H9 (cell line): ENCODE results near the gene GNL1. TPM values are rescaled to one million over a fixed set of nuclear protein-coding genes. Genes with fewer than 3 reads are reported as not detected.

Experiments
- DNase-seq: peaks from one replicate; pipeline ENCODE4 v3.0.0-alpha.2; 2017
- H2AFZ ChIP-seq: one replicate; pipeline ENCODE4 v1.6.1; 2013; ENCODE audit warnings: mild to moderate bottlenecking, low read length, control low read depth, moderate library complexity
- H2AK5ac ChIP-seq: 2 replicates; pipeline ENCODE4 v1.6.1; 2013; ENCODE audit warnings: low read length, control low read depth, mixed read lengths; ENCODE audit not compliant: insufficient read length
- H2BK120ac ChIP-seq: one replicate; pipeline ENCODE4 v1.6.1; 2013; ENCODE audit warnings: low read depth, mild to moderate bottlenecking, low read length, control low read depth, inconsistent platforms; ENCODE audit not compliant: poor library complexity, severe bottlenecking
- H2BK12ac ChIP-seq: 2 replicates; pipeline ENCODE4 v1.6.1; 2013; ENCODE audit warnings: low read length, control low read depth, mixed read lengths, low read depth; ENCODE audit not compliant: insufficient read length
- H2BK15ac ChIP-seq: 2 replicates; pipeline ENCODE4 v1.6.1; 2013; ENCODE audit warnings: low read depth, low read length, control low read depth
- H2BK20ac ChIP-seq: one replicate; pipeline ENCODE4 v1.6.1; 2013; ENCODE audit warnings: low read depth, mild to moderate bottlenecking, low read length, control low read depth, inconsistent platforms; ENCODE audit not compliant: poor library complexity, severe bottlenecking
- H2BK5ac ChIP-seq: 2 replicates; pipeline ENCODE4 v1.6.1; 2013; ENCODE audit warnings: low read length, control low read depth, mixed read lengths; ENCODE audit not compliant: insufficient read length
- H3K14ac ChIP-seq: 2 replicates; pipeline ENCODE4 v1.6.1; 2013; ENCODE audit warnings: low read length, control low read depth; ENCODE audit not compliant: insufficient read depth
- H3K18ac ChIP-seq: 2 replicates; pipeline ENCODE4 v1.6.1; 2013; ENCODE audit warnings: low read depth, mild to moderate bottlenecking, mixed read lengths, low read length, control low read depth; ENCODE audit not compliant: insufficient read length
- H3K23ac ChIP-seq: 2 replicates; pipeline ENCODE4 v1.6.1; 2013; ENCODE audit warnings: low read length, control low read depth, mixed read lengths, low read depth; ENCODE audit not compliant: insufficient read length
- H3K23me2 ChIP-seq: 2 replicates; pipeline ENCODE4 v1.6.1; 2013; ENCODE audit warnings: low read depth, mild to moderate bottlenecking, mixed read lengths, low read length, control low read depth; ENCODE audit not compliant: insufficient read length, poor library complexity, severe bottlenecking
- H3K27ac ChIP-seq: 2 replicates; pipeline ENCODE4 v1.5.1; 2013; ENCODE audit warnings: low read length, control low read depth, mixed read lengths, low read depth; ENCODE audit not compliant: insufficient read length
- H3K27me3 ChIP-seq: 2 replicates; pipeline ENCODE4 v1.6.1; 2013; ENCODE audit warnings: low read length, control low read depth, inconsistent platforms; ENCODE audit not compliant: insufficient read depth
- H3K4ac ChIP-seq: 2 replicates; pipeline ENCODE4 v1.6.1; 2013; ENCODE audit warnings: low read depth, mild to moderate bottlenecking, control low read depth, inconsistent platforms, low read length, moderate library complexity
- H3K4me1 ChIP-seq: 2 replicates; pipeline ENCODE4 v1.6.1; 2013; ENCODE audit warnings: low read length, control low read depth, inconsistent platforms; ENCODE audit not compliant: insufficient read depth
- H3K4me2 ChIP-seq: 2 replicates; pipeline ENCODE4 v1.6.1; 2013; ENCODE audit warnings: low read length, control low read depth, mixed read lengths; ENCODE audit not compliant: insufficient read length, insufficient read depth
- H3K56ac ChIP-seq: 2 replicates; pipeline ENCODE4 v1.6.1; 2013; ENCODE audit warnings: low read depth, mild to moderate bottlenecking, mixed read lengths, low read length, control low read depth; ENCODE audit not compliant: insufficient read length
- H3K79me1 ChIP-seq: 2 replicates; pipeline ENCODE4 v1.6.1; 2013; ENCODE audit warnings: low read depth, mild to moderate bottlenecking, moderate library complexity, low read length, control low read depth, inconsistent platforms; ENCODE audit not compliant: insufficient read depth, poor library complexity, severe bottlenecking
- H3K79me2 ChIP-seq: 2 replicates; pipeline ENCODE4 v1.6.1; 2013; ENCODE audit warnings: low read length, control low read depth, inconsistent platforms; ENCODE audit not compliant: insufficient read depth
- H3K9ac ChIP-seq: 2 replicates; pipeline ENCODE4 v1.6.1; 2013; ENCODE audit warnings: low read length, control low read depth, mixed read lengths; ENCODE audit not compliant: insufficient read length; ENCODE audit errors: extremely low read depth
- H3K9me3 ChIP-seq: one replicate; pipeline ENCODE4 v1.6.1; 2013; ENCODE audit warnings: low read depth, low read length, inconsistent platforms; ENCODE audit not compliant: control insufficient read depth
- H3T11ph ChIP-seq: one replicate; pipeline ENCODE4 v1.6.1; 2013; ENCODE audit warnings: mild to moderate bottlenecking, low read length, control low read depth, inconsistent platforms
- H4K20me1 ChIP-seq: one replicate; pipeline ENCODE4 v1.6.1; 2013; ENCODE audit not compliant: control insufficient read depth, insufficient read length, insufficient read depth
- H4K5ac ChIP-seq: 2 replicates; pipeline ENCODE4 v1.6.1; 2013; ENCODE audit warnings: low read depth, mild to moderate bottlenecking, mixed read lengths, low read length, control low read depth; ENCODE audit not compliant: insufficient read length
- H4K8ac ChIP-seq: replicated peaks from 2 replicates; pipeline ENCODE4 v1.6.1; 2013; ENCODE audit warnings: low read length, control low read depth, mixed read lengths, low read depth; ENCODE audit not compliant: insufficient read length
- H4K91ac ChIP-seq: 2 replicates; pipeline ENCODE4 v1.6.1; 2013; ENCODE audit warnings: low read depth, mild to moderate bottlenecking, moderate library complexity, mixed read lengths, low read length, control low read depth; ENCODE audit not compliant: insufficient read length
- H3K27ac Mint-ChIP-seq, 3 experiments: 2 replicates in 2 of 3; 3 replicates in 1 of 3; pipeline ENCODE4 v1.8.0; 2020 to 2021; ENCODE audit warnings: mixed read lengths in 3 of 3, mild to moderate bottlenecking in 1 of 3, moderate library complexity in 1 of 3
- H3K27me3 Mint-ChIP-seq: 2 replicates; pipeline ENCODE4 v1.8.0; 2021; ENCODE audit warnings: low read depth, mild to moderate bottlenecking, moderate library complexity, mixed read lengths
- H3K36me3 Mint-ChIP-seq, 3 experiments: 2 replicates in 2 of 3; 3 replicates in 1 of 3; pipeline ENCODE4 v1.8.0; 2020 to 2021; ENCODE audit warnings: low read depth in 3 of 3, mixed read lengths in 3 of 3; ENCODE audit not compliant: insufficient read depth in 1 of 3
- H3K4me1 Mint-ChIP-seq, 2 experiments: 2 replicates each; pipeline ENCODE4 v1.8.0; 2020; ENCODE audit warnings: mixed read lengths in 2 of 2
- H3K4me3 Mint-ChIP-seq, 2 experiments: 2 replicates in 1 of 2; 3 replicates in 1 of 2; pipeline ENCODE4 v1.8.0; 2020 to 2021; ENCODE audit warnings: mild to moderate bottlenecking in 2 of 2, mixed read lengths in 2 of 2, moderate library complexity in 1 of 2
- H3K9me3 Mint-ChIP-seq, 2 experiments: 2 replicates in 1 of 2; 3 replicates in 1 of 2; pipeline ENCODE4 v1.8.0; 2020; ENCODE audit warnings: mild to moderate bottlenecking in 2 of 2, mixed read lengths in 2 of 2, moderate library complexity in 1 of 2
- total RNA-seq: library from RNA; stranded (reverse); gene quantifications from 2 replicates; pipeline ENCODE4 v1.2.1, GENCODE V29; 2021
- TF ChIP-seq, protein P1 (sequence below): fragments of 200-600 bp; sonication (generic); conservative IDR thresholded peaks from 3 replicates; pipeline ENCODE4 v1.8.0; 2021; ENCODE audit warnings: antibody characterized with exemption, mild to moderate bottlenecking

The GNL1 gene
- total RNA-seq, 1 experiment from 2014 or later, result 83.5 TPM

DNA sequence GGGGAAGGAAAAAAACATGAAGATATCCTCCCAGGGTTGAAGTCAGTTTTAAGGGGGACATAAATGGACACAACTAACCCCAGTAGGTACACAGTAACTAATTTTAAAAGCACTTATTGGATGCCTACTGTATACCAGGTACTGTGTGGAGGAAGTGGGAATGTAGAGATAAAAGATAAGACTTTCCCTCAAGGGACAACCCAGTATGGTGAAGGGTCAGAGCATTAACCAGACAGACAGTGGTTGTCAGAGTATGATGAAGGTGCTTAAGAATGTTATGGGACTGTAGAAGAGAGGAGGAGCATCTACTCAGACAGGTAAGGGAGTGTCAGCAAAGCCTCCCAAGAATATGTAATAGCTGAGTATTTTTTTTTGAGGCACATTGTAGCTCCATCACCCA lies 15.9 kb upstream of the GNL1 start:
- no peaks in the 10 kb centered on the region for H3K4me1 ChIP-seq
- H4K91ac ChIP-seq, result no peak overlapping the region
- H3K4me1 Mint-ChIP-seq, result peaks cover 26 to 28% of the 10 kb centered on the region in 2 experiments
- no peaks in the 10 kb centered on the region for H3K27me3 ChIP-seq
- H3K4me3 Mint-ChIP-seq, result peak overlapping the region; percentile 99
- peaks cover 6% of the 10 kb centered on the region for H3K23me2 ChIP-seq
- no peak for DNase-seq
- H2BK12ac ChIP-seq, result no peak overlapping the region
- H3K14ac ChIP-seq, result no peak overlapping the region
- peaks cover 10% of the 10 kb centered on the region for H3K27me3 Mint-ChIP-seq
- H2AK5ac ChIP-seq, result no peak overlapping the region
- no peak overlapping the region for H2BK15ac ChIP-seq
- peaks cover 28% of the 10 kb centered on the region; the same call in 1 of the 2 replicates for H3K79me2 ChIP-seq
- H2BK20ac ChIP-seq, result no peak overlapping the region
- no peak overlapping the region for H3K23ac ChIP-seq
- H2BK5ac ChIP-seq, result no peak overlapping the region
- peaks cover 17% of the 10 kb centered on the region for H3K79me1 ChIP-seq
- H3K56ac ChIP-seq, result no peak overlapping the region
- H4K5ac ChIP-seq, result no peak overlapping the region
- H3K4me2 ChIP-seq, result peak overlapping the region; percentile 84
- no peak overlapping the region for H3T11ph ChIP-seq
- no peak overlapping the region for H2BK120ac ChIP-seq
- no peak overlapping the region; a peak in 1 of 7 replicates for H3K27ac Mint-ChIP-seq
- no peaks in the 10 kb centered on the region; a peak in 1 of 5 replicates for H3K9me3 Mint-ChIP-seq
- H3K9ac ChIP-seq, result peak overlapping the region; percentile 98
- peaks cover 8 to 16% (median 13%) of the 10 kb centered on the region in 3 experiments for H3K36me3 Mint-ChIP-seq
- H4K8ac ChIP-seq, result no peak overlapping the region
- no peaks in the 10 kb centered on the region for H4K20me1 ChIP-seq
- no peak overlapping the region for H2AFZ ChIP-seq
- H3K4ac ChIP-seq, result no peak overlapping the region
- no peaks in the 10 kb centered on the region for H3K9me3 ChIP-seq
- TF ChIP-seq, protein P1, sequence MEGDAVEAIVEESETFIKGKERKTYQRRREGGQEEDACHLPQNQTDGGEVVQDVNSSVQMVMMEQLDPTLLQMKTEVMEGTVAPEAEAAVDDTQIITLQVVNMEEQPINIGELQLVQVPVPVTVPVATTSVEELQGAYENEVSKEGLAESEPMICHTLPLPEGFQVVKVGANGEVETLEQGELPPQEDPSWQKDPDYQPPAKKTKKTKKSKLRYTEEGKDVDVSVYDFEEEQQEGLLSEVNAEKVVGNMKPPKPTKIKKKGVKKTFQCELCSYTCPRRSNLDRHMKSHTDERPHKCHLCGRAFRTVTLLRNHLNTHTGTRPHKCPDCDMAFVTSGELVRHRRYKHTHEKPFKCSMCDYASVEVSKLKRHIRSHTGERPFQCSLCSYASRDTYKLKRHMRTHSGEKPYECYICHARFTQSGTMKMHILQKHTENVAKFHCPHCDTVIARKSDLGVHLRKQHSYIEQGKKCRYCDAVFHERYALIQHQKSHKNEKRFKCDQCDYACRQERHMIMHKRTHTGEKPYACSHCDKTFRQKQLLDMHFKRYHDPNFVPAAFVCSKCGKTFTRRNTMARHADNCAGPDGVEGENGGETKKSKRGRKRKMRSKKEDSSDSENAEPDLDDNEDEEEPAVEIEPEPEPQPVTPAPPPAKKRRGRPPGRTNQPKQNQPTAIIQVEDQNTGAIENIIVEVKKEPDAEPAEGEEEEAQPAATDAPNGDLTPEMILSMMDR, result no peak
- no peak overlapping the region for H3K18ac ChIP-seq
- no peak overlapping the region for H3K27ac ChIP-seq
